T-cell (primary cell): ENCODE data around the gene PHLDB3. TPM values are rescaled to one million over a fixed set of nuclear protein-coding genes. Genes with fewer than 3 reads are reported as not detected.

ENCODE experiments used
- ATAC-seq, 4 experiments: fragments of 200-7000 bp in 3 of 4; fragments of 150-1000 bp in 1 of 4; cut with Tn5 transposase; replicated peaks in 1 of 4; 1 replicate in 3 of 4; 2 replicates in 1 of 4; pipeline ENCODE4 v1.10.0; 2021; ENCODE audit warnings: moderate library complexity in 3 of 4, mild to moderate bottlenecking in 2 of 4, moderate number of reproducible peaks in 1 of 4
- CTCF ChIA-PET, 2 donors: fragments of 300-600 bp; sonication (Branson Sonifier 250); formaldehyde crosslinking; loops; one replicate each; lab custom pipeline; 2022; ENCODE audit warnings: antibody characterized with exemption in 2 of 2; lab: Charles Lee
- POLR2A ChIA-PET, 2 donors: fragments of 300-600 bp; sonication (Branson Sonifier 250); formaldehyde crosslinking; loops; one replicate each; lab custom pipeline; 2022; ENCODE audit warnings: antibody characterized with exemption in 2 of 2; lab: Charles Lee
- DNase-seq, 35 experiments: peaks; one replicate each; pipeline versions ENCODE4 v3.0.0 to v3.0.0-alpha.2; 2013 to 2023
- H3K27ac ChIP-seq: one replicate; pipeline ENCODE4 v1.5.1; 2013; ENCODE audit warnings: low read length
- H3K27me3 ChIP-seq, 2 experiments: replicated peaks in 1 of 2; 1 replicate in 1 of 2; 2 replicates in 1 of 2; pipeline versions ENCODE4 v1.6.1 to v1.7.0; 2013; ENCODE audit warnings: low read length in 1 of 2, mixed read lengths in 1 of 2; ENCODE audit not compliant: control insufficient read depth in 2 of 2, insufficient read depth in 2 of 2; ENCODE audit errors: extremely low read depth in 1 of 2
- H3K36me3 ChIP-seq, 2 donors: 1 replicate in 1 of 2; 2 replicates in 1 of 2; pipeline versions ENCODE4 v1.6.1 to v1.7.0; 2013; ENCODE audit warnings: low read length in 1 of 2; ENCODE audit not compliant: control insufficient read depth in 2 of 2, insufficient read depth in 1 of 2; ENCODE audit errors: extremely low read depth in 1 of 2
- H3K4me1 ChIP-seq, 2 experiments: 1 replicate in 1 of 2; 2 replicates in 1 of 2; pipeline versions ENCODE4 v1.6.1 to v1.7.0; 2013; ENCODE audit warnings: low read length in 2 of 2, mixed read lengths in 1 of 2; ENCODE audit not compliant: insufficient read depth in 2 of 2, control insufficient read depth in 1 of 2; ENCODE audit errors: extremely low read depth in 1 of 2
- H3K4me3 ChIP-seq, 2 donors: 1 replicate in 1 of 2; 2 replicates in 1 of 2; pipeline versions ENCODE4 v1.5.1 to v1.7.0; 2013; ENCODE audit warnings: mild to moderate bottlenecking in 2 of 2, low read length in 1 of 2, moderate library complexity in 1 of 2; ENCODE audit not compliant: control insufficient read depth in 1 of 2; ENCODE audit errors: extremely low read depth in 1 of 2
- H3K9me3 ChIP-seq: 2 replicates; pipeline ENCODE4 v1.7.0; 2013
- H3K27ac Mint-ChIP-seq, 2 donors: one replicate each; pipeline ENCODE4 v1.8.0; 2020 to 2021; ENCODE audit warnings: mild to moderate bottlenecking in 2 of 2, mixed read lengths in 2 of 2
- H3K27me3 Mint-ChIP-seq, 2 donors: one replicate each; pipeline ENCODE4 v1.8.0; 2021 to 2022; ENCODE audit warnings: mixed read lengths in 2 of 2
- H3K36me3 Mint-ChIP-seq: one replicate; pipeline ENCODE4 v1.8.0; 2021; ENCODE audit warnings: mixed read lengths
- H3K4me1 Mint-ChIP-seq, 3 donors: one replicate each; pipeline ENCODE4 v1.8.0; 2020 to 2022; ENCODE audit warnings: mixed read lengths in 3 of 3, mild to moderate bottlenecking in 1 of 3
- H3K4me3 Mint-ChIP-seq, 3 donors: one replicate each; pipeline ENCODE4 v1.8.0; 2020 to 2022; ENCODE audit warnings: mild to moderate bottlenecking in 3 of 3, mixed read lengths in 3 of 3, moderate library complexity in 3 of 3
- H3K9me3 Mint-ChIP-seq, 3 donors: one replicate each; pipeline ENCODE4 v1.8.0; 2020 to 2022; ENCODE audit warnings: mixed read lengths in 3 of 3
- WGBS: methylation state at CpG from one replicate; pipeline ENCODE4 v1.1.5; 2013; ENCODE audit warnings: missing lambda C conversion rate; ENCODE audit not compliant: insufficient coverage; 5-methylcytosine and 5-hydroxymethylcytosine counted together
- total RNA-seq, 35 experiments: library from RNA in 6 of 35; stranded (reverse) in 6 of 35; fragments of 120-200 nt in 1 of 35; gene quantifications; one replicate each; pipeline versions ENCODE4 v1.2.1 to v1.2.4 and lab custom pipeline; 2013 to 2026

The PHLDB3 gene
- total RNA-seq, 5 donors from 2014 or later (not counting 1 experiment from before 2014, with no cell fraction given): 39.4 to 61.0 (median 53.9) TPM

- Mint-ChIP-seq H3K36me3 (peaks cover 30% of the 10 kb centered on the region), H3K9me3 (no peaks in the 10 kb centered on the region), H3K27ac (no peak overlapping the region), H3K4me3 (no peak overlapping the region), H3K4me1 (peaks cover 0 to 6% (median 0%) of the 10 kb centered on the region in 3 donors), H3K27me3 (no peaks in the 10 kb centered on the region)
- CTCF ChIA-PET: no interaction called here
- no peak overlapping the region for H3K27ac ChIP-seq
- H3K9me3 ChIP-seq: no peaks in the 10 kb centered on the region
- H3K27me3 ChIP-seq: no peaks in the 10 kb centered on the region
- H3K4me1 ChIP-seq: no peaks in the 10 kb centered on the region
- ATAC-seq (no peak), DNase-seq (no peak)
- POLR2A ChIA-PET: no interaction called here
- WGBS: 95% methylated on average over 4 of the region's 6 CpGs
- no peak overlapping the region for H3K4me3 ChIP-seq
- H3K36me3 ChIP-seq: peaks cover 5 to 10% of the 10 kb centered on the region in 2 donors
Observed at GRCh38 chr19:43481701-43482100, 22.8 kb downstream of the PHLDB3 start.

GRCh38 chr19:43480574-43480973 is 24.0 kb downstream of the PHLDB3 start:
- Histone ChIP-seq H3K27me3 (no peaks in the 10 kb centered on the region), H3K4me3 (no peak overlapping the region), H3K4me1 (peaks cover under 1 to 7% of the 10 kb centered on the region in 2 experiments), H3K27ac (no peak overlapping the region), H3K9me3 (no peaks in the 10 kb centered on the region), H3K36me3 (peaks cover 5 to 10% of the 10 kb centered on the region in 2 donors)
- no peak for ATAC-seq
- H3K27me3 Mint-ChIP-seq: no peaks in the 10 kb centered on the region
- no peak overlapping the region for H3K4me3 Mint-ChIP-seq
- no peak overlapping the region for H3K27ac Mint-ChIP-seq
- H3K4me1 Mint-ChIP-seq: peaks cover 3 to 8% (median 5%) of the 10 kb centered on the region in 3 donors
- ChIA-PET CTCF (interaction anchor here (0.6 to 1.0 kb wide), 3 partner anchors 17 to 74 kb away, joined by 3 to 8 read pairs (median 4); no protein-coding TSS in a partner anchor), POLR2A (interaction anchor here in 1 of 2 donors (0.6 to 0.7 kb wide), 3 partner anchors 12 to 35 kb away, joined by 3 read pairs; no protein-coding TSS in a partner anchor)
- no peak for DNase-seq
- H3K9me3 Mint-ChIP-seq: no peaks in the 10 kb centered on the region
- 100% methylated on average over 1 of the region's 3 CpGs for WGBS
- H3K36me3 Mint-ChIP-seq: peaks cover 27% of the 10 kb centered on the region

- 87% methylated on average over 3 of the region's 4 CpGs for WGBS
- no peaks in the 10 kb centered on the region for H3K27me3 ChIP-seq
- peaks cover 2 to 12% of the 10 kb centered on the region in 2 experiments for H3K4me1 ChIP-seq
- DNase-seq (no peak), ATAC-seq (no peak)
- Mint-ChIP-seq H3K36me3 (peaks cover 30% of the 10 kb centered on the region), H3K27ac (no peak overlapping the region), H3K27me3 (no peaks in the 10 kb centered on the region), H3K4me1 (peaks cover 7 to 12% (median 10%) of the 10 kb centered on the region in 3 donors), H3K4me3 (no peak overlapping the region), H3K9me3 (no peaks in the 10 kb centered on the region)
- H3K27ac ChIP-seq: no peak overlapping the region
- no peaks in the 10 kb centered on the region for H3K9me3 ChIP-seq
- ChIA-PET CTCF (interaction anchor here (0.6 to 1.0 kb wide), 4 partner anchors 16 to 75 kb away, joined by 3 to 12 read pairs (median 6); no protein-coding TSS in a partner anchor), POLR2A (interaction anchor here in 1 of 2 donors (0.6 to 0.7 kb wide), 3 partner anchors 13 to 35 kb away, joined by 3 read pairs; no protein-coding TSS in a partner anchor)
- peaks cover 5 to 10% of the 10 kb centered on the region in 2 donors for H3K36me3 ChIP-seq
- no peak overlapping the region for H3K4me3 ChIP-seq
Observed at GRCh38 chr19:43479961-43480561, 24.5 kb downstream of the PHLDB3 start.

- ChIA-PET CTCF (no interaction called here), POLR2A (interaction anchor here in 1 of 2 donors (0.5 kb wide), 1 partner anchor 17 kb away, joined by 3 read pairs; no protein-coding TSS in a partner anchor)
- H3K9me3 ChIP-seq: no peaks in the 10 kb centered on the region
- no peak for DNase-seq
- Mint-ChIP-seq H3K4me1 (peaks cover 10 to 17% (median 15%) of the 10 kb centered on the region in 3 donors), H3K9me3 (no peaks in the 10 kb centered on the region), H3K27ac (no peak overlapping the region), H3K27me3 (no peaks in the 10 kb centered on the region), H3K4me3 (no peak overlapping the region), H3K36me3 (peaks cover 30% of the 10 kb centered on the region)
- no peak overlapping the region for H3K27ac ChIP-seq
- peaks cover 5 to 10% of the 10 kb centered on the region in 2 donors for H3K36me3 ChIP-seq
- no peak for ATAC-seq
- H3K4me1 ChIP-seq: peaks cover 2 to 20% of the 10 kb centered on the region in 2 experiments
- WGBS: 96% methylated on average over 7 of the region's 15 CpGs
- no peak overlapping the region for H3K4me3 ChIP-seq
- H3K27me3 ChIP-seq: no peaks in the 10 kb centered on the region
Observed at GRCh38 chr19:43479226-43479625, 25.3 kb downstream of the PHLDB3 start.

- CTCF ChIA-PET: no interaction called here
- Histone ChIP-seq H3K36me3 (peaks cover 5 to 10% of the 10 kb centered on the region in 2 donors), H3K9me3 (no peaks in the 10 kb centered on the region), H3K27ac (no peak overlapping the region), H3K4me1 (peaks cover 2 to 21% of the 10 kb centered on the region in 2 experiments), H3K4me3 (no peak overlapping the region), H3K27me3 (no peaks in the 10 kb centered on the region)
- Mint-ChIP-seq H3K27me3 (no peaks in the 10 kb centered on the region), H3K4me3 (no peak overlapping the region), H3K27ac (no peak overlapping the region), H3K9me3 (no peaks in the 10 kb centered on the region), H3K36me3 (peaks cover 30% of the 10 kb centered on the region), H3K4me1 (peaks cover 14 to 25% (median 24%) of the 10 kb centered on the region in 3 donors)
- WGBS: no CpG with 5 or more reads among the region's 3 CpGs
- no peak for DNase-seq
- POLR2A ChIA-PET: no interaction called here
- no peak for ATAC-seq
Observed at GRCh38 chr19:43478323-43478722, 26.2 kb downstream of the PHLDB3 start.

- peaks cover 20% of the 10 kb centered on the region for H3K36me3 Mint-ChIP-seq
- H3K4me3 Mint-ChIP-seq: no peak overlapping the region
- Histone ChIP-seq H3K4me3 (no peak overlapping the region), H3K9me3 (no peaks in the 10 kb centered on the region), H3K27me3 (no peaks in the 10 kb centered on the region), H3K27ac (no peak overlapping the region), H3K4me1 (peaks cover 6 to 28% of the 10 kb centered on the region in 2 experiments), H3K36me3 (peaks cover 5% of the 10 kb centered on the region in 2 donors)
- ChIA-PET POLR2A (no interaction called here), CTCF (interaction anchor here in 1 of 2 donors (0.8 kb wide), 1 partner anchor 51 kb away, joined by 4 read pairs; no protein-coding TSS in a partner anchor)
- no peaks in the 10 kb centered on the region for H3K9me3 Mint-ChIP-seq
- ATAC-seq: no peak
- H3K27me3 Mint-ChIP-seq: no peaks in the 10 kb centered on the region
- H3K4me1 Mint-ChIP-seq: peaks cover 26 to 37% (median 29%) of the 10 kb centered on the region in 3 donors
- no peak for DNase-seq
- H3K27ac Mint-ChIP-seq: peak overlapping the region in 1 of 2 donors; percentile 96
Observed at GRCh38 chr19:43476606-43477005, 27.9 kb downstream of the PHLDB3 start.
